Suprapubic skin (tissue), 3 donors: ENCODE data around the gene FAM98C.

Experiments used
- CTCF ChIP-seq, 2 donors: fragments of 200-600 bp in 1 of 2; fragments of 450-650 bp in 1 of 2; sonication (generic) in 1 of 2; IDR thresholded peaks; one replicate each; pipeline ENCODE4 v1.5.1; 2016 to 2019; ENCODE audit warnings: antibody characterized with exemption in 2 of 2, mild to moderate bottlenecking in 1 of 2, moderate library complexity in 1 of 2
- POLR2AphosphoS5 ChIP-seq, 3 donors: sonication (generic); formaldehyde crosslinking; IDR thresholded peaks; one replicate each; pipeline ENCODE4 v1.6.1; 2017; ENCODE audit warnings: antibody characterized with exemption in 3 of 3

GRCh38 chr19:38413416-38413815, 10.5 kb downstream of the FAM98C start:
- TF ChIP-seq CTCF (IDR thresholded peaks at IDR 0.05) (no peak), POLR2AphosphoS5 (IDR thresholded peaks at IDR 0.05) (no peak)
